Esophagus squamous epithelium (tissue), 5 donors: ENCODE measurements around the gene EVA1B. TPM values are rescaled to one million over a fixed set of nuclear protein-coding genes. Genes with fewer than 3 reads are reported as not detected.

Experiments
- DNase-seq: peaks from one replicate; lab custom pipeline; 2025; lab: John Stamatoyannopoulos, UW
- H3K27ac ChIP-seq, 4 donors: fragments of 200-600 bp; sonication (generic); one replicate each; pipeline ENCODE4 v1.5.1; 2016 to 2019; ENCODE audit warnings: mild to moderate bottlenecking in 1 of 4
- H3K27me3 ChIP-seq, 4 donors: fragments of 200-600 bp; sonication (generic); 1 replicate in 3 of 4; 2 replicates in 1 of 4; pipeline versions ENCODE4 v1.5.1 to v1.6.0; 2017 to 2021; ENCODE audit warnings: antibody characterized with exemption in 1 of 4
- H3K36me3 ChIP-seq, 3 donors: fragments of 200-600 bp; sonication (generic); one replicate each; pipeline ENCODE4 v1.5.1; 2016 to 2019
- H3K4me1 ChIP-seq, 3 donors: fragments of 200-600 bp; sonication (generic); one replicate each; pipeline ENCODE4 v1.5.1; 2017 to 2019
- H3K4me3 ChIP-seq, 4 donors: fragments of 200-600 bp; sonication (generic); 1 replicate in 3 of 4; 2 replicates in 1 of 4; pipeline ENCODE4 v1.5.1; 2016 to 2019; ENCODE audit warnings: mild to moderate bottlenecking in 2 of 4, moderate library complexity in 1 of 4
- H3K9me3 ChIP-seq, 3 donors: fragments of 200-600 bp; sonication (generic); one replicate each; pipeline ENCODE4 v1.5.1; 2016 to 2019
- CTCF ChIP-seq, 6 experiments: fragments of 450-650 bp in 4 of 6; fragments of 200-600 bp in 2 of 6; sonication (generic) in 2 of 6; IDR thresholded peaks; one replicate each; pipeline ENCODE4 v1.5.1; 2016 to 2019; ENCODE audit warnings: antibody characterized with exemption in 6 of 6, mild to moderate bottlenecking in 4 of 6, moderate library complexity in 4 of 6
- POLR2A ChIP-seq, 4 donors: fragments of 450-650 bp; IDR thresholded peaks; one replicate each; pipeline ENCODE4 v1.6.1; 2017; ENCODE audit warnings: antibody characterized with exemption in 4 of 4, mild to moderate bottlenecking in 4 of 4, moderate library complexity in 3 of 4
- WGBS, 2 donors: methylation state at CpG; one replicate each; pipeline ENCODE4 v1.1.5; 2018; 5-methylcytosine and 5-hydroxymethylcytosine counted together
- intact Hi-C: fragments of 100-400 bp; cut with DNase I; formaldehyde crosslinking; loops from one replicate; pipeline ENCODE4 v1.15.0; 2022
- total RNA-seq, 4 donors: library from RNA; depleted of rRNA; stranded (reverse); fragments of >200 nt; gene quantifications; one replicate each; pipeline ENCODE4 v1.1.0, GENCODE V29; 2016
- donor health status: DM: yes; HTN: yes; CAD: no.

EVA1B gene
- total RNA-seq, 4 donors from 2014 or later: 7.5 to 22.1 (median 12.8) TPM

- no peaks in the 10 kb centered on the region for H3K27me3 ChIP-seq
- H3K4me1 ChIP-seq: peaks cover 36 to 51% (median 37%) of the 10 kb centered on the region in 3 donors
- intact Hi-C loops: no loop called here
- no peak overlapping the region for H3K4me3 ChIP-seq
- 78 to 84% methylated on average over 7 of the region's 13 CpGs for WGBS, 2 donors
- H3K27ac ChIP-seq: peak overlapping the region; percentile 81 to 89 (median 86)
- H3K9me3 ChIP-seq: no peaks in the 10 kb centered on the region
- peaks cover 26 to 91% (median 34%) of the 10 kb centered on the region in 3 donors for H3K36me3 ChIP-seq
- no peak for TF ChIP-seq CTCF (IDR thresholded peaks at IDR 0.05)
- TF ChIP-seq POLR2A (IDR thresholded peaks at IDR 0.05): no peak
- DNase-seq: no peak
These were observed 28.9 kb upstream of the EVA1B start for GRCh38 chr1:36352125-36352909.

- Histone ChIP-seq H3K27ac (peak overlapping the region; percentile 81 to 89 (median 86)), H3K4me1 (peaks cover 36 to 51% (median 37%) of the 10 kb centered on the region in 3 donors), H3K27me3 (no peaks in the 10 kb centered on the region), H3K9me3 (no peaks in the 10 kb centered on the region), H3K36me3 (peaks cover 33 to 94% (median 43%) of the 10 kb centered on the region in 3 donors), H3K4me3 (no peak overlapping the region)
- intact Hi-C loops: no loop called here
- TF ChIP-seq POLR2A (IDR thresholded peaks at IDR 0.05) (no peak), CTCF (IDR thresholded peaks at IDR 0.05) (no peak)
- 58 to 71% methylated on average over 9 to 14 of the region's 14 CpGs for WGBS, 2 donors
- no peak for DNase-seq
These were observed 28.0 kb upstream of the EVA1B start for GRCh38 chr1:36351227-36351977.

GRCh38 chr1:36350659-36351226, 27.3 kb upstream of the EVA1B start:
- Histone ChIP-seq H3K27ac (peak overlapping the region; percentile 81 to 89 (median 86)), H3K4me3 (peak overlapping the region in 1 of 4 donors; percentile 40), H3K36me3 (peaks cover 33 to 94% (median 45%) of the 10 kb centered on the region in 3 donors), H3K9me3 (no peaks in the 10 kb centered on the region), H3K27me3 (no peaks in the 10 kb centered on the region), H3K4me1 (peaks cover 36 to 51% (median 37%) of the 10 kb centered on the region in 3 donors)
- TF ChIP-seq CTCF (IDR thresholded peaks at IDR 0.05) (no peak), POLR2A (IDR thresholded peaks at IDR 0.05) (no peak)
- intact Hi-C loops: no loop called here
- no peak for DNase-seq
- WGBS, 2 donors: 9 to 30% methylated on average over 6 to 8 of the region's 13 CpGs

- no peaks in the 10 kb centered on the region for H3K27me3 ChIP-seq
- intact Hi-C loops: no loop called here
- 25 to 46% methylated on average over 7 to 16 of the region's 16 CpGs for whole genome bisulfite sequencing, 2 donors
- H3K4me3 ChIP-seq: no peak overlapping the region
- no peak for DNase-seq
- H3K27ac ChIP-seq: peak overlapping the region; percentile 81 to 89 (median 86)
- peaks cover 36 to 51% (median 37%) of the 10 kb centered on the region in 3 donors for H3K4me1 ChIP-seq
- TF ChIP-seq CTCF (IDR thresholded peaks at IDR 0.05) (no peak), POLR2A (IDR thresholded peaks at IDR 0.05) (no peak)
- no peaks in the 10 kb centered on the region for H3K9me3 ChIP-seq
- H3K36me3 ChIP-seq: peaks cover 35 to 94% (median 49%) of the 10 kb centered on the region in 3 donors
These were observed 26.4 kb upstream of the EVA1B start for GRCh38 chr1:36349839-36350238.
